ENCODE data around the gene C20orf204.

The C20orf204 gene

GRCh38 chr20:64070244-64070993 is 34.4 kb downstream of the C20orf204 start:
- in situ Hi-C loops (cut with MboI; ENCODE audit: low sequenced_read_pairs) = no loop called here

- in situ Hi-C loops (cut with MboI; ENCODE audit: low sequenced_read_pairs) = no loop called here
Observed at GRCh38 chr20:64071341-64072332, 35.7 kb downstream of the C20orf204 start.

GRCh38 chr20:64072498-64073063 is 36.6 kb downstream of the C20orf204 start:
- in situ Hi-C loops (cut with MboI; ENCODE audit: low sequenced_read_pairs) = no loop called here

- in situ Hi-C loops (cut with MboI; ENCODE audit: low sequenced_read_pairs) = no loop called here
Observed at GRCh38 chr20:64073476-64074183, 37.6 kb downstream of the C20orf204 start.

GRCh38 chr20:64074184-64074789 is 38.3 kb downstream of the C20orf204 start:
- in situ Hi-C loops (cut with MboI; ENCODE audit: low sequenced_read_pairs) = no loop called here

- in situ Hi-C loops (cut with MboI; ENCODE audit: low sequenced_read_pairs) = no loop called here
Observed at GRCh38 chr20:64074963-64075362, 39.0 kb downstream of the C20orf204 start.

GRCh38 chr20:64075556-64075955 is 39.6 kb downstream of the C20orf204 start:
- in situ Hi-C loops (cut with MboI; ENCODE audit: low sequenced_read_pairs) = no loop called here

- in situ Hi-C loops (cut with MboI; ENCODE audit: low sequenced_read_pairs) = no loop called here
Observed at GRCh38 chr20:64076061-64076997, 40.3 kb downstream of the C20orf204 start.

- in situ Hi-C loops (cut with MboI; ENCODE audit: low sequenced_read_pairs) = no loop called here
Observed at GRCh38 chr20:64077094-64077493, 41.1 kb downstream of the C20orf204 start.

- in situ Hi-C loops (cut with MboI; ENCODE audit: low sequenced_read_pairs) = no loop called here
Observed at GRCh38 chr20:64077541-64077875, 41.5 kb downstream of the C20orf204 start.

- in situ Hi-C loops (cut with MboI; ENCODE audit: low sequenced_read_pairs) = no loop called here
Observed at GRCh38 chr20:64077876-64078551, 42.0 kb downstream of the C20orf204 start.

- in situ Hi-C loops (cut with MboI; ENCODE audit: low sequenced_read_pairs) = no loop called here
Observed at GRCh38 chr20:64078934-64079272, 42.9 kb downstream of the C20orf204 start.

GRCh38 chr20:64079273-64080012 is 43.5 kb downstream of the C20orf204 start, which contains the start of gene RGS19:
Gene RGS19 (minus strand): TSS chr20:64079518. CDS start chr20:64076886, 2,632 bp downstream.
- in situ Hi-C loops (cut with MboI; ENCODE audit: low sequenced_read_pairs) = no loop called here

GRCh38 chr20:64080013-64080812 is 44.2 kb downstream of the C20orf204 start, which contains the start of gene OPRL1:
Gene OPRL1 (plus strand): TSS chr20:64080082. CDS start chr20:64092721, 12,639 bp downstream.
- in situ Hi-C loops (cut with MboI; ENCODE audit: low sequenced_read_pairs) = no loop called here

- in situ Hi-C loops (cut with MboI; ENCODE audit: low sequenced_read_pairs) = no loop called here
Observed at GRCh38 chr20:64080813-64081623, 45.0 kb downstream of the C20orf204 start.

GRCh38 chr20:64081624-64081964 is 45.6 kb downstream of the C20orf204 start:
- in situ Hi-C loops (cut with MboI; ENCODE audit: low sequenced_read_pairs) = no loop called here
